HL-60 (cell line): ENCODE results near the gene ARL14.

Experiments
- DNase-seq, 2 experiments: peaks; one replicate each; pipeline ENCODE4 v3.0.0-alpha.2; 2010 to 2020; ENCODE audit warnings: low read depth in 1 of 2, low spot score in 1 of 2
- H3K27ac ChIP-seq: fragments of 250-450 bp; sonication (Bioruptor Pico); replicated peaks from 2 replicates; pipeline ENCODE4 v1.5.1; 2020; ENCODE audit warnings: mild to moderate bottlenecking, moderate library complexity
- H3K27me3 ChIP-seq: fragments of 250-450 bp; sonication (Bioruptor Pico); 2 replicates; pipeline ENCODE4 v1.5.1; 2021; ENCODE audit warnings: mild to moderate bottlenecking, moderate library complexity; ENCODE audit not compliant: insufficient read depth, poor library complexity, severe bottlenecking
- H3K4me3 ChIP-seq: replicated peaks from 2 replicates; pipeline ENCODE4 v1.5.1; 2011; ENCODE audit warnings: mild to moderate bottlenecking, control low read depth, low read length; ENCODE audit not compliant: insufficient read depth
- CTCF ChIP-seq: IDR thresholded peaks from one replicate; pipeline ENCODE4 v1.5.1; 2011; ENCODE audit warnings: low read length, control low read depth, inconsistent platforms; ENCODE audit not compliant: insufficient read depth
- GABPA ChIP-seq: IDR thresholded peaks from 2 replicates; pipeline ENCODE4 v1.6.1; 2012; ENCODE audit warnings: low read depth
- POLR2AphosphoS5 ChIP-seq: IDR thresholded peaks from 2 replicates; pipeline ENCODE4 v1.6.1; 2012; ENCODE audit warnings: low read depth
- SPI1 ChIP-seq: IDR thresholded peaks from 2 replicates; pipeline ENCODE4 v1.6.1; 2012; ENCODE audit warnings: low read depth, mild to moderate bottlenecking, borderline replicate concordance
- TF ChIP-seq, protein P1 (sequence below): IDR thresholded peaks from 2 replicates; pipeline ENCODE4 v1.6.1; 2012; ENCODE audit warnings: low read depth; ENCODE audit not compliant: insufficient replicate concordance

The ARL14 gene

GRCh38 chr3:160641665-160642309, 35.2 kb upstream of the ARL14 start:
- no peak overlapping the region for H3K27ac ChIP-seq
- H3K27me3 ChIP-seq: no peaks in the 10 kb centered on the region
- TF ChIP-seq POLR2AphosphoS5: no peak
- no peak for TF ChIP-seq GABPA
- TF ChIP-seq, protein P1, sequence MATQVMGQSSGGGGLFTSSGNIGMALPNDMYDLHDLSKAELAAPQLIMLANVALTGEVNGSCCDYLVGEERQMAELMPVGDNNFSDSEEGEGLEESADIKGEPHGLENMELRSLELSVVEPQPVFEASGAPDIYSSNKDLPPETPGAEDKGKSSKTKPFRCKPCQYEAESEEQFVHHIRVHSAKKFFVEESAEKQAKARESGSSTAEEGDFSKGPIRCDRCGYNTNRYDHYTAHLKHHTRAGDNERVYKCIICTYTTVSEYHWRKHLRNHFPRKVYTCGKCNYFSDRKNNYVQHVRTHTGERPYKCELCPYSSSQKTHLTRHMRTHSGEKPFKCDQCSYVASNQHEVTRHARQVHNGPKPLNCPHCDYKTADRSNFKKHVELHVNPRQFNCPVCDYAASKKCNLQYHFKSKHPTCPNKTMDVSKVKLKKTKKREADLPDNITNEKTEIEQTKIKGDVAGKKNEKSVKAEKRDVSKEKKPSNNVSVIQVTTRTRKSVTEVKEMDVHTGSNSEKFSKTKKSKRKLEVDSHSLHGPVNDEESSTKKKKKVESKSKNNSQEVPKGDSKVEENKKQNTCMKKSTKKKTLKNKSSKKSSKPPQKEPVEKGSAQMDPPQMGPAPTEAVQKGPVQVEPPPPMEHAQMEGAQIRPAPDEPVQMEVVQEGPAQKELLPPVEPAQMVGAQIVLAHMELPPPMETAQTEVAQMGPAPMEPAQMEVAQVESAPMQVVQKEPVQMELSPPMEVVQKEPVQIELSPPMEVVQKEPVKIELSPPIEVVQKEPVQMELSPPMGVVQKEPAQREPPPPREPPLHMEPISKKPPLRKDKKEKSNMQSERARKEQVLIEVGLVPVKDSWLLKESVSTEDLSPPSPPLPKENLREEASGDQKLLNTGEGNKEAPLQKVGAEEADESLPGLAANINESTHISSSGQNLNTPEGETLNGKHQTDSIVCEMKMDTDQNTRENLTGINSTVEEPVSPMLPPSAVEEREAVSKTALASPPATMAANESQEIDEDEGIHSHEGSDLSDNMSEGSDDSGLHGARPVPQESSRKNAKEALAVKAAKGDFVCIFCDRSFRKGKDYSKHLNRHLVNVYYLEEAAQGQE: no peak
- no peak for TF ChIP-seq CTCF
- no peak for TF ChIP-seq SPI1
- no peak overlapping the region for H3K4me3 ChIP-seq
- no peak for DNase-seq

DNA sequence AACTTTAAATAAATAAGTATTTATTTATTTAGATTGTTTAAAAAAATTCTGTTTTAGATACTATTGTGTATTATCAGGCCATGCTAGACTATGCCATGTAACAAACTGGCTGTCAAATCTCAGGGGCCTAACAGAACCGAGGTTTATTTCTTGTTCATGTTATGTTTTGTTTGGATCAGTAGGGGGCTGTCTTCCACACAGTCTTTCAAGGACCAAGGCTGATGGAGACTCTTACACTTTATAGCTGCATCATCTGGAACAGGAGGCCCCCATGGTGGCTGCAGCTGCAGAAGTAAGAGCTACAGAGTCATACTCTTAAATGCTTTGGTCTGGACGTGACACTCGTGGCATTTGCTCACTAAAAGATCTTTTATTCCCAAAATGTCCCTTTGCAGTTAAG, 33.0 kb upstream of the ARL14 start:
- no peak for DNase-seq
- Histone ChIP-seq H3K27ac (no peak overlapping the region), H3K27me3 (no peaks in the 10 kb centered on the region), H3K4me3 (no peak overlapping the region)
- no peak for TF ChIP-seq GABPA

DNA sequence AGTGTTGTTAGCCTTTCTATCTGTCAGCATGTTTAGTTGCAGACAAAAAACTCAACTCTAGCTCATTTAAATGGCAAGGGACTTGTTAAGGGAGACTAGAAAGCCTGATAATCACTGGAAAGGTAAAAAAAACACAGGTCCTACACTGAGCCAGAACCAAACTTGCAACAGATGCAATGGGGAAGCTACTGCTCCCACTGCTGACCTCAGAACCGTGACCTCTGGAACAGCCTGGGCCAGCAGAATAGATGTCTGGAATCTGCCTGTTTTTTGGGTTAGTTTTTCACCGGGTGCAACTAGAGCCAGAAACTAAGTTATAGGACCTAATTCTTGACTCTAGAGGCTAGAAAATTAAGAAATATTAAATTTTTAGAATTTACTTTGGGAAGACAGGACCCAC, 32.5 kb upstream of the ARL14 start:
- no peak for TF ChIP-seq POLR2AphosphoS5
- TF ChIP-seq, protein P1: no peak
- TF ChIP-seq SPI1: no peak
- no peak for TF ChIP-seq GABPA
- no peak for TF ChIP-seq CTCF
- Histone ChIP-seq H3K27ac (no peak overlapping the region), H3K4me3 (no peak overlapping the region), H3K27me3 (no peaks in the 10 kb centered on the region)
- DNase-seq: no peak

DNA sequence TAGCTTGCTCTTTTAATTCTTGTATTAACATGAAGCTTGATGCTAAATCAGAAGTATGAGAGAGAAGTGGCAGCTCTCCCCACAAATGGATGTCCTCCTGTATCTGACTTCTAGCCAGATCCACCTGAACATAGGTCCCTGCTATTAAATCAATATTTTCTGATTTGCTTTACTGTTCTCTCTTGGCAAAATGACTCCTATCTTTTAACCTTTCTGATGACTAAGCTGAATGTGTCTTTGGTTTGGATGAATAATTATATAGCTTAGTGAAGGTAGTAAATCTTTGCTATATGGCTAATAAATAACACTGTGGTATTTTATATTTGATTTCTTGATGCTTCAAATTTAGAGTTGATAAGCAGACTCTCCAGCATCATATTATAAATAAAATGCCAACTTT, 28.3 kb upstream of the ARL14 start:
- H3K27me3 ChIP-seq: no peaks in the 10 kb centered on the region
- DNase-seq: no peak
- TF ChIP-seq CTCF (no peak), POLR2AphosphoS5 (no peak), SPI1 (no peak), GABPA (no peak)
- TF ChIP-seq, protein P1: no peak
- H3K4me3 ChIP-seq: no peak overlapping the region
- no peak overlapping the region for H3K27ac ChIP-seq
